ENCODE results near the gene PCDHGB2. TPM values are rescaled to one million over a fixed set of nuclear protein-coding genes. Genes with fewer than 3 reads are reported as not detected.

Gene PCDHGB2
- total and polyA plus RNA-seq, 2 experiments from 2014 or later = 1.0 to 3.0 TPM

GRCh38 chr5:141366016-141366896 is 6.5 kb downstream of the PCDHGB2 start:
- no peak overlapping the region for H3K4me3 ChIP-seq
- H3K4me1 ChIP-seq (ENCODE audit: low read depth) = no peaks in the 10 kb centered on the region
- H3K9me3 ChIP-seq (ENCODE audit: low read depth) = no peaks in the 10 kb centered on the region
- H3K27me3 ChIP-seq = no peaks in the 10 kb centered on the region
- H3K27ac ChIP-seq = no peak overlapping the region
- H3K36me3 ChIP-seq = no peaks in the 10 kb centered on the region
- no peak for TF ChIP-seq CTCF (IDR thresholded peaks at IDR 0.05; ENCODE audit: low read depth, low read length)
- DNase-seq (ENCODE audit: low read depth in 1 of 2, low spot score in 1 of 2) = no peak

- no peaks in the 10 kb centered on the region for H3K36me3 ChIP-seq
- DNase-seq (ENCODE audit: low read depth in 1 of 2, low spot score in 1 of 2) = peak in 1 of 2 donors; percentile 62
- no peaks in the 10 kb centered on the region for H3K4me1 ChIP-seq (ENCODE audit: low read depth)
- H3K9me3 ChIP-seq (ENCODE audit: low read depth) = no peaks in the 10 kb centered on the region
- H3K27ac ChIP-seq = no peak within 1 kb of the TSS
- TF ChIP-seq CTCF (IDR thresholded peaks at IDR 0.05; ENCODE audit: low read depth, low read length) = peak; percentile 42
- no peaks in the 10 kb centered on the region for H3K27me3 ChIP-seq
- H3K4me3 ChIP-seq = no peak within 1 kb of the TSS
Measured at GRCh38 chr5:141369994-141370848, 10.4 kb downstream of the PCDHGB2 start, which contains the start of gene PCDHGB3. TSS of gene PCDHGB3 (plus strand) at chr5:141370242. CDS start at chr5:141370395, 153 bp downstream.

GRCh38 chr5:141371572-141372475 is 12.0 kb downstream of the PCDHGB2 start:
- Histone ChIP-seq H3K9me3 (ENCODE audit: low read depth) (no peaks in the 10 kb centered on the region), H3K4me1 (ENCODE audit: low read depth) (no peaks in the 10 kb centered on the region), H3K27ac (no peak overlapping the region), H3K36me3 (no peaks in the 10 kb centered on the region), H3K27me3 (no peaks in the 10 kb centered on the region), H3K4me3 (no peak overlapping the region)
- no peak for TF ChIP-seq CTCF (IDR thresholded peaks at IDR 0.05; ENCODE audit: low read depth, low read length)
- no peak for DNase-seq (ENCODE audit: low read depth in 1 of 2, low spot score in 1 of 2)

- H3K27me3 ChIP-seq = no peaks in the 10 kb centered on the region
- no peaks in the 10 kb centered on the region for H3K36me3 ChIP-seq
- no peak within 1 kb of the TSS for H3K27ac ChIP-seq
- peak in 1 of 2 donors; percentile 31 for DNase-seq (ENCODE audit: low read depth in 1 of 2, low spot score in 1 of 2)
- TF ChIP-seq CTCF (IDR thresholded peaks at IDR 0.05; ENCODE audit: low read depth, low read length) = peak; percentile 43
- no peaks in the 10 kb centered on the region for H3K9me3 ChIP-seq (ENCODE audit: low read depth)
- H3K4me1 ChIP-seq (ENCODE audit: low read depth) = no peaks in the 10 kb centered on the region
- H3K4me3 ChIP-seq = no peak within 1 kb of the TSS
Measured at GRCh38 chr5:141373673-141374317, 14.0 kb downstream of the PCDHGB2 start, which contains the start of gene PCDHGA6. TSS of gene PCDHGA6 (plus strand) at chr5:141373891. CDS start at chr5:141374084, 193 bp downstream.

Data from cardiac muscle cell (in vitro differentiated cells and primary cell).